Measurements from ENCODE around the gene COX6A2. TPM values are rescaled to one million over a fixed set of nuclear protein-coding genes. Genes with fewer than 3 reads are reported as not detected.

Gene COX6A2
- total RNA-seq, 2 donors from 2014 or later, result not detected

Other genes with a start within 250 kb of the COX6A2 start
- gene FUS, start 248.2 kb downstream of the COX6A2 start, total RNA-seq, result 100 to 1,000 TPM in 1 of 2 donors, 10 to 100 TPM in 1; 63.9 to 141 TPM
- 10 to 100 TPM; 19.2 to 23.0 TPM for gene PYCARD, start 225.6 kb downstream of the COX6A2 start, total RNA-seq
- under 1 TPM in 1 of 2 donors, not detected in 1; 0.07 TPM for gene TRIM72, start 214.2 kb downstream of the COX6A2 start, total RNA-seq
- gene PYDC1, start 211.2 kb downstream of the COX6A2 start, total RNA-seq, result not detected
- gene ITGAM, start 168.4 kb downstream of the COX6A2 start, total RNA-seq, result 10 to 100 TPM; 31.2 to 31.5 TPM
- gene ITGAX, start 73.2 kb downstream of the COX6A2 start, total RNA-seq, result 10 to 100 TPM in 1 of 2 donors, 1 to 10 TPM in 1; 9.7 to 32.9 TPM
- gene ITGAD, start 35.0 kb downstream of the COX6A2 start, total RNA-seq, result under 1 TPM in 1 of 2 donors, not detected in 1; 0.14 TPM
- 1 to 10 TPM; 1.1 to 1.9 TPM for gene ZNF843, start 14.4 kb upstream of the COX6A2 start, total RNA-seq
- 10 to 100 TPM in 1 of 2 donors, 1 to 10 TPM in 1; 8.8 to 10.8 TPM for gene ARMC5, start 31.1 kb upstream of the COX6A2 start, total RNA-seq
- gene TGFB1I1, start 43.8 kb upstream of the COX6A2 start, total RNA-seq, result 100 to 1,000 TPM; 192 to 231 TPM
- under 1 TPM in 1 of 2 donors, not detected in 1; 0.85 TPM for gene SLC5A2, start 54.8 kb upstream of the COX6A2 start, total RNA-seq
- 10 to 100 TPM; 67.9 to 74.2 TPM for gene RUSF1, start 80.0 kb upstream of the COX6A2 start, total RNA-seq
- not detected for gene AHSP, start 99.5 kb upstream of the COX6A2 start, total RNA-seq